K562 (cell line): Measurements from ENCODE around the gene AQR. TPM values are rescaled to one million over a fixed set of nuclear protein-coding genes. Genes with fewer than 3 reads are reported as not detected.

Experiments
- ASH1L ChIP-seq: fragments of 450-650 bp; IDR thresholded peaks from 2 replicates; pipeline ENCODE4 v1.6.1; 2018; ENCODE audit warnings: borderline replicate concordance, mild to moderate bottlenecking, low read depth; ENCODE audit not compliant: partially characterized antibody
- ELF4 ChIP-seq: fragments of 450-650 bp; formaldehyde crosslinking; IDR thresholded peaks from 2 replicates; pipeline ENCODE4 v1.4.0; 2022; ENCODE audit warnings: missing genetic modification characterization
- EP400 ChIP-seq: fragments of 450-650 bp; IDR thresholded peaks from 2 replicates; pipeline ENCODE4 v1.6.1; 2017; ENCODE audit warnings: antibody characterized with exemption, mild to moderate bottlenecking, moderate library complexity
- GTF2E2 ChIP-seq: fragments of 200-800 bp; sonication (Bioruptor generic); IDR thresholded peaks from 2 replicates; pipeline ENCODE4 v1.6.1; 2016; ENCODE audit warnings: missing genetic modification characterization, missing compliant biosample characterization
- ILK ChIP-seq: fragments of 450-650 bp; IDR thresholded peaks from 2 replicates; pipeline ENCODE4 v1.6.1; 2016; ENCODE audit warnings: missing genetic modification characterization, low read depth, mild to moderate bottlenecking, missing compliant biosample characterization, moderate library complexity, borderline replicate concordance
- MAZ ChIP-seq, 2 experiments: fragments of 450-650 bp in 1 of 2; sonication (generic) in 1 of 2; formaldehyde crosslinking; IDR thresholded peaks in 1 of 2; conservative IDR thresholded peaks in 1 of 2; 2 replicates each; pipeline versions ENCODE4 v1.4.0 to v1.5.0; 2020; ENCODE audit warnings: mild to moderate bottlenecking in 1 of 2, missing genetic modification reagents in 1 of 2
- PURB ChIP-seq: sonication (generic); formaldehyde crosslinking; IDR thresholded peaks from 2 replicates; pipeline ENCODE4 v1.9.0; 2021; ENCODE audit warnings: low read depth, mild to moderate bottlenecking, missing genetic modification reagents
- RCOR1 ChIP-seq, 2 experiments: IDR thresholded peaks; 2 replicates each; pipeline ENCODE4 v1.6.1; 2012; ENCODE audit warnings: low read depth in 2 of 2, low read length in 2 of 2, borderline replicate concordance in 1 of 2, improper control_type of control experiment in 1 of 2
- SIX5 ChIP-seq, 2 experiments: IDR thresholded peaks; 2 replicates each; pipeline ENCODE4 v1.6.1; 2011; ENCODE audit warnings: low read length in 2 of 2, borderline replicate concordance in 1 of 2, low read depth in 1 of 2, mild to moderate bottlenecking in 1 of 2, moderate library complexity in 1 of 2; ENCODE audit not compliant: insufficient read depth in 1 of 2
- TAF9B ChIP-seq: fragments of 450-650 bp; IDR thresholded peaks from 2 replicates; pipeline ENCODE4 v1.6.1; 2018; ENCODE audit warnings: mild to moderate bottlenecking; ENCODE audit not compliant: partially characterized antibody
- TFAM ChIP-seq: fragments of 250-450 bp; sonication (Bioruptor Pico); conservative IDR thresholded peaks from 2 replicates; pipeline ENCODE4 v1.5.0; 2021; ENCODE audit warnings: mild to moderate bottlenecking, moderate library complexity
- ZNF197 ChIP-seq: fragments of 200-800 bp; sonication (Bioruptor generic); IDR thresholded peaks from 2 replicates; pipeline ENCODE4 v1.6.1; 2016; ENCODE audit warnings: low read depth, missing genetic modification characterization, missing compliant biosample characterization
- ZNF212 ChIP-seq: fragments of 450-650 bp; formaldehyde crosslinking; IDR thresholded peaks from 2 replicates; pipeline ENCODE4 v1.4.0; 2020; ENCODE audit warnings: mild to moderate bottlenecking
- ZNF586 ChIP-seq: fragments of 450-650 bp; formaldehyde crosslinking; conservative IDR thresholded peaks from 2 replicates; pipeline ENCODE4 v1.4.0; 2020; ENCODE audit warnings: mild to moderate bottlenecking, moderate library complexity
- ZNF764 ChIP-seq: fragments of 250-450 bp; sonication (Bioruptor Pico); IDR thresholded peaks from 2 replicates; pipeline ENCODE4 v1.4.0; 2020; ENCODE audit warnings: low read depth, mild to moderate bottlenecking, moderate library complexity
- polyA plus RNA-seq, 8 experiments: library from polyadenylated mRNA; depleted of rRNA in 4 of 8; stranded (reverse) in 5 of 8; unstranded in 3 of 8; fragments of >200 nt; fragmentation: Nextera tagmentation in 2 of 8; fragmentation: Illumina TruSeq in 1 of 8; extraction: Ambion mirVana in 2 of 8; extraction: Trizol in 1 of 8; gene quantifications; 2 replicates each; pipeline versions ENCODE4 v1.2.1 to v1.2.3, GENCODE V29; 2011 to 2014; ENCODE audit warnings: inconsistent platforms in 1 of 8, missing spikeins in 1 of 8
- total RNA-seq, 7 experiments: library from RNA; depleted of rRNA in 6 of 7; stranded (reverse); fragments of >200 nt in 6 of 7; fragmentation: Illumina TruSeq in 2 of 7; extraction: Trizol in 2 of 7; gene quantifications; 2 replicates each; pipeline versions ENCODE4 v1.2.1 to v1.2.3, GENCODE V29; 2011 to 2021; ENCODE audit warnings: low replicate concordance in 1 of 7
- TF ChIP-seq, protein P1 (sequence below): sonication (generic); formaldehyde crosslinking; IDR thresholded peaks from 2 replicates; pipeline ENCODE4 v1.4.0; 2020; ENCODE audit warnings: mild to moderate bottlenecking, missing genetic modification reagents
- TF ChIP-seq, protein P2 (sequence below), 2 experiments: IDR thresholded peaks; 2 replicates each; pipeline ENCODE4 v1.6.1; 2012; ENCODE audit warnings: improper control_type of control experiment in 2 of 2, low read depth in 2 of 2, low read length in 2 of 2, borderline replicate concordance in 1 of 2
- TF ChIP-seq, protein P3 (sequence below), 2 experiments: fragments of 450-650 bp; conservative IDR thresholded peaks; 2 replicates each; pipeline ENCODE4 v1.6.1; 2017; ENCODE audit warnings: mild to moderate bottlenecking in 2 of 2, moderate library complexity in 2 of 2
- TF ChIP-seq, protein P4 (sequence below): fragments of 250-450 bp; sonication (Bioruptor Pico); IDR thresholded peaks from 2 replicates; pipeline ENCODE4 v1.9.0; 2021; ENCODE audit warnings: mild to moderate bottlenecking
- TF ChIP-seq, protein P5 (sequence below): IDR thresholded peaks from 2 replicates; pipeline ENCODE4 v1.6.1; 2011; ENCODE audit not compliant: insufficient read length; ENCODE audit errors: extremely low read depth

Gene AQR
- total and polyA plus RNA-seq, 9 of the 15 experiments (the other 6 are each of a cell fraction or from before 2014, with no cell fraction given): 22.0 to 62.9 (median 39.3) TPM

DNA sequence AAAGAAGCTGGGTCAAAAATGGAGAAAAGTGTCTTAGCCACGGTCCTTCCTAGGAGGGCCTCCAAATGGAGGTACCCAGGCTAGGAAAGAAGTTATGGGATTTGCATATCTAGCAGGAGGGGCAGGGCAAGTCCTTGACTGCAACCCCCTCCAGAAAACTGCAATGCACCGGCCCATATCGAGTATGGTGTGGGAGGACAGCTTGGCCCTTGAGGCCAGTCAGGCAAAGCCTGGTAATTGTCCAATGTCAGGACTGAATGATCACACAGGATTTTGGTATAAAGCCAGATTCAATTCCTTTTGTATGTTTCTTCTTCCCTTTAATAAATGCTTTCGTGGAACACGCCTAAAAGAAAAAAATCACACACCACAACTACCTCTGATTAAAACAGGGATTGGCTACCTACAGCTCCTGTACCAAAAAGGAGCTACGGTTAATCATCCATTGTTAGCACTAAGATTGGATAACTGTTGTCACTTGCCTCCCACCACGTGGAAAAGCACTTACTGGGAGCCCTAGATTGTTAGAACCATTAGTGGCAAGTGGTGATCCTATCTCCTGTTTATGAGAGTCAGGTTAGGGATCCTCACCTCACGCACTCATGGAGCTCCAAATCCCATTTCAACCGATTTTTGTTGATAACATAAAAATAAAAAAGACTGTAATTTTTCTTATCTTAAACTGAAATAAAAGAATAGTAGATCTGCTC lies 17.4 kb upstream of the AQR start (continued):
- TF ChIP-seq, protein P1, sequence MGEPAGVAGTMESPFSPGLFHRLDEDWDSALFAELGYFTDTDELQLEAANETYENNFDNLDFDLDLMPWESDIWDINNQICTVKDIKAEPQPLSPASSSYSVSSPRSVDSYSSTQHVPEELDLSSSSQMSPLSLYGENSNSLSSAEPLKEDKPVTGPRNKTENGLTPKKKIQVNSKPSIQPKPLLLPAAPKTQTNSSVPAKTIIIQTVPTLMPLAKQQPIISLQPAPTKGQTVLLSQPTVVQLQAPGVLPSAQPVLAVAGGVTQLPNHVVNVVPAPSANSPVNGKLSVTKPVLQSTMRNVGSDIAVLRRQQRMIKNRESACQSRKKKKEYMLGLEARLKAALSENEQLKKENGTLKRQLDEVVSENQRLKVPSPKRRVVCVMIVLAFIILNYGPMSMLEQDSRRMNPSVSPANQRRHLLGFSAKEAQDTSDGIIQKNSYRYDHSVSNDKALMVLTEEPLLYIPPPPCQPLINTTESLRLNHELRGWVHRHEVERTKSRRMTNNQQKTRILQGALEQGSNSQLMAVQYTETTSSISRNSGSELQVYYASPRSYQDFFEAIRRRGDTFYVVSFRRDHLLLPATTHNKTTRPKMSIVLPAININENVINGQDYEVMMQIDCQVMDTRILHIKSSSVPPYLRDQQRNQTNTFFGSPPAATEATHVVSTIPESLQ (CRISPR knock-in tag): no peak
- TF ChIP-seq, protein P2, sequence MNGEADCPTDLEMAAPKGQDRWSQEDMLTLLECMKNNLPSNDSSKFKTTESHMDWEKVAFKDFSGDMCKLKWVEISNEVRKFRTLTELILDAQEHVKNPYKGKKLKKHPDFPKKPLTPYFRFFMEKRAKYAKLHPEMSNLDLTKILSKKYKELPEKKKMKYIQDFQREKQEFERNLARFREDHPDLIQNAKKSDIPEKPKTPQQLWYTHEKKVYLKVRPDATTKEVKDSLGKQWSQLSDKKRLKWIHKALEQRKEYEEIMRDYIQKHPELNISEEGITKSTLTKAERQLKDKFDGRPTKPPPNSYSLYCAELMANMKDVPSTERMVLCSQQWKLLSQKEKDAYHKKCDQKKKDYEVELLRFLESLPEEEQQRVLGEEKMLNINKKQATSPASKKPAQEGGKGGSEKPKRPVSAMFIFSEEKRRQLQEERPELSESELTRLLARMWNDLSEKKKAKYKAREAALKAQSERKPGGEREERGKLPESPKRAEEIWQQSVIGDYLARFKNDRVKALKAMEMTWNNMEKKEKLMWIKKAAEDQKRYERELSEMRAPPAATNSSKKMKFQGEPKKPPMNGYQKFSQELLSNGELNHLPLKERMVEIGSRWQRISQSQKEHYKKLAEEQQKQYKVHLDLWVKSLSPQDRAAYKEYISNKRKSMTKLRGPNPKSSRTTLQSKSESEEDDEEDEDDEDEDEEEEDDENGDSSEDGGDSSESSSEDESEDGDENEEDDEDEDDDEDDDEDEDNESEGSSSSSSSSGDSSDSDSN (IDR thresholded peaks at IDR 0.05; ENCODE audit: borderline replicate concordance in 1 of 2, low read depth in 2 of 2, low read length in 2 of 2): no peak
- TF ChIP-seq, protein P3, sequence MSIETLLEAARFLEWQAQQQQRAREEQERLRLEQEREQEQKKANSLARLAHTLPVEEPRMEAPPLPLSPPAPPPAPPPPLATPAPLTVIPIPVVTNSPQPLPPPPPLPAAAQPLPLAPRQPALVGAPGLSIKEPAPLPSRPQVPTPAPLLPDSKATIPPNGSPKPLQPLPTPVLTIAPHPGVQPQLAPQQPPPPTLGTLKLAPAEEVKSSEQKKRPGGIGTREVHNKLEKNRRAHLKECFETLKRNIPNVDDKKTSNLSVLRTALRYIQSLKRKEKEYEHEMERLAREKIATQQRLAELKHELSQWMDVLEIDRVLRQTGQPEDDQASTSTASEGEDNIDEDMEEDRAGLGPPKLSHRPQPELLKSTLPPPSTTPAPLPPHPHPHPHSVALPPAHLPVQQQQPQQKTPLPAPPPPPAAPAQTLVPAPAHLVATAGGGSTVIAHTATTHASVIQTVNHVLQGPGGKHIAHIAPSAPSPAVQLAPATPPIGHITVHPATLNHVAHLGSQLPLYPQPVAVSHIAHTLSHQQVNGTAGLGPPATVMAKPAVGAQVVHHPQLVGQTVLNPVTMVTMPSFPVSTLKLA (conservative IDR thresholded peaks at IDR 0.05): peak; percentile 87 to 91
- TF ChIP-seq, protein P4, sequence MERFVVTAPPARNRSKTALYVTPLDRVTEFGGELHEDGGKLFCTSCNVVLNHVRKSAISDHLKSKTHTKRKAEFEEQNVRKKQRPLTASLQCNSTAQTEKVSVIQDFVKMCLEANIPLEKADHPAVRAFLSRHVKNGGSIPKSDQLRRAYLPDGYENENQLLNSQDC (CRISPR knock-in tag): no peak
- TF ChIP-seq TFAM (CRISPR knock-in tag): no peak
- no peak for TF ChIP-seq ZNF212 (CRISPR knock-in tag)
- no peak for TF ChIP-seq ZNF764
- no peak for TF ChIP-seq ZNF197 (CRISPR knock-in tag)
- no peak for TF ChIP-seq GTF2E2 (tag)
- TF ChIP-seq EP400: peak; percentile 37
- no peak for TF ChIP-seq TAF9B
- TF ChIP-seq ZNF586 (CRISPR knock-in tag): no peak
- no peak for TF ChIP-seq ILK (tag)
- 0 out of 4 replicates have a peak, but pooled peaks of 1 of the 2 experiments have one; percentile 27 for TF ChIP-seq RCOR1 (IDR thresholded peaks at IDR 0.05; ENCODE audit: borderline replicate concordance in 1 of 2, low read depth in 2 of 2, low read length in 2 of 2)
- TF ChIP-seq MAZ (CRISPR knock-in tag; conservative IDR thresholded peaks at IDR 0.05 in 1 of 2, IDR thresholded peaks at IDR 0.05 in 1 of 2): no peak
- no peak for TF ChIP-seq ASH1L
- no peak for TF ChIP-seq ELF4 (CRISPR knock-in tag)
- no peak for TF ChIP-seq PURB (CRISPR knock-in tag)
- TF ChIP-seq SIX5 (IDR thresholded peaks at IDR 0.05; ENCODE audit: borderline replicate concordance in 1 of 2, insufficient read depth in 1 of 2, low read depth in 1 of 2, low read length in 2 of 2): no peak
- TF ChIP-seq, protein P5, sequence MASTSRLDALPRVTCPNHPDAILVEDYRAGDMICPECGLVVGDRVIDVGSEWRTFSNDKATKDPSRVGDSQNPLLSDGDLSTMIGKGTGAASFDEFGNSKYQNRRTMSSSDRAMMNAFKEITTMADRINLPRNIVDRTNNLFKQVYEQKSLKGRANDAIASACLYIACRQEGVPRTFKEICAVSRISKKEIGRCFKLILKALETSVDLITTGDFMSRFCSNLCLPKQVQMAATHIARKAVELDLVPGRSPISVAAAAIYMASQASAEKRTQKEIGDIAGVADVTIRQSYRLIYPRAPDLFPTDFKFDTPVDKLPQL: no peak
